Pancreas (tissue), 10 donors: ENCODE measurements around the gene ITSN1. TPM values are rescaled to one million over a fixed set of nuclear protein-coding genes. Genes with fewer than 3 reads are reported as not detected.

Experiments used
- ATAC-seq, 4 donors: fragments of 200-7000 bp; cut with Tn5 transposase; one replicate each; pipeline versions ENCODE4 v1.8.0 to v1.9.1; 2020; ENCODE audit warnings: mild to moderate bottlenecking in 4 of 4, moderate library complexity in 4 of 4
- DNase-seq, 6 donors: peaks; one replicate each; pipeline ENCODE4 v3.0.0-alpha.2; 2020
- FAIRE-seq: peaks from 2 replicates; lab custom pipeline; 2012; peaks lifted over from hg19 to GRCh38; lab: Jason Lieb, UNC
- H3K27ac ChIP-seq, 4 donors: fragments of 200-600 bp; sonication (generic); 1 replicate in 3 of 4; 2 replicates in 1 of 4; pipeline versions ENCODE4 v1.5.0 to v1.8.0; 2020
- H3K27me3 ChIP-seq, 4 donors: fragments of 200-600 bp; one replicate each; pipeline ENCODE4 v1.8.0; 2021
- H3K36me3 ChIP-seq, 3 donors: fragments of 200-600 bp; sonication (generic) in 1 of 3; one replicate each; pipeline versions ENCODE4 v1.5.0 to v1.8.0; 2020 to 2021
- H3K4me1 ChIP-seq, 3 donors: fragments of 200-600 bp; one replicate each; pipeline ENCODE4 v1.8.0; 2021
- H3K4me3 ChIP-seq, 4 donors: fragments of 200-600 bp; sonication (generic) in 2 of 4; one replicate each; pipeline versions ENCODE4 v1.5.0 to v1.8.0; 2020 to 2021
- H3K9me3 ChIP-seq, 4 donors: fragments of 200-600 bp; one replicate each; pipeline ENCODE4 v1.8.0; 2021
- CTCF ChIP-seq, 4 donors: fragments of 200-600 bp; sonication (generic) in 3 of 4; IDR thresholded peaks; one replicate each; pipeline versions ENCODE4 v1.5.0 to v1.8.0; 2021; ENCODE audit warnings: antibody characterized with exemption in 4 of 4
- WGBS, 2 donors: extraction: QIAGEN DNeasy Blood & Tissue Kit; methylation state at CpG; one replicate each; pipeline ENCODE4 v1.1.7; 2013; 5-methylcytosine and 5-hydroxymethylcytosine counted together
- intact Hi-C, 3 donors: fragments of 100-400 bp; cut with DNase I; formaldehyde crosslinking; loops; one replicate each; pipeline versions ENCODE4 v1.11.1 to v1.14.2; 2022
- polyA plus RNA-seq, 2 donors: library from polyadenylated mRNA; stranded (reverse); fragments of 200-250 nt; gene quantifications; one replicate each; pipeline ENCODE4 v1.2.3, GENCODE V29; 2013
- total RNA-seq, 6 donors: library from RNA; stranded (reverse); fragmentation: NEBNext Ultra II Directional in 4 of 6; extraction: Animal tissue kit (Norgen Biotek cat#: 25700) in 4 of 6; gene quantifications; one replicate each; pipeline versions ENCODE4 v1.2.1 to v1.2.4, GENCODE V29; 2021 to 2023
- donor health status: healthy with polysubstance abuse.
- donor health status: DM: no; HTN: no; CAD: no; lungs with moderate emphysema.
- donor health status: DM: no; HTN: no; CAD: no.
- donor health status: control.
- donor health status: control.
- donor health status: Bipolar disorder and iron deficiency.
- donor health status: DM: yes; HTN: yes; CAD: no.
- donor health status: DM: no; HTN: no; CAD: no.
- donor health status: DM: no; HTN: no; CAD: no.
- donor health status: DM: yes; HTN: yes; CAD: no.

ITSN1 gene
- total and polyA plus RNA-seq, 8 donors, result 3.5 to 19.4 (median 6.0) TPM

- DNase-seq (no peak), ATAC-seq (no peak), FAIRE-seq (no peak)
- WGBS, 2 donors, result 75 to 77% methylated on average over 4 of the region's 4 CpGs
- intact Hi-C loops, result no loop called here
- Histone ChIP-seq H3K4me3 (no peak overlapping the region), H3K9me3 (no peaks in the 10 kb centered on the region), H3K4me1 (no peaks in the 10 kb centered on the region), H3K27me3 (no peaks in the 10 kb centered on the region), H3K27ac (no peak overlapping the region), H3K36me3 (no peaks in the 10 kb centered on the region)
- TF ChIP-seq CTCF (IDR thresholded peaks at IDR 0.05), result no peak
These were observed 230.7 kb downstream of the ITSN1 start for GRCh38 chr21:33872881-33873515.

DNA sequence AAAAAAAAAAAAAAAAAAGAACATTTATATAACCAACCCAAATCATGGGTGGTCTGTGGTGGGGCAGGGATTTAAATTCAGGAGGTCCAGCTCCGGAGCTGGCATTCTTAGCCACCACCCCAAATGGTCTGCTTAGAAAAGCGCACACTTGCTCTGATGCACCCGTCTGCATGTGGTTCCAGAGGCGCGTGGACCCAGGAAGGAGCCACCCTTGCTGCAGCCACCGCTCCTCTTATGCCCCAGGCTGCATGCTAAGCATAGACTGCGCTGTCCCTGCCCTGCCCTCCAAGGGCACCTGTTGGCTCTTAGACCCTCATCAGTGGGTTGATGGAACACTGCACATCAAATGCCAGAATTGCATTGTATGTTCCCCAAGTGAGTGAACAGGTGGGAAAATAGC lies 231.9 kb downstream of the ITSN1 start:
- FAIRE-seq (no peak), DNase-seq (no peak), ATAC-seq (no peak)
- Histone ChIP-seq H3K36me3 (no peaks in the 10 kb centered on the region), H3K27ac (no peak overlapping the region), H3K4me1 (no peaks in the 10 kb centered on the region), H3K4me3 (no peak overlapping the region), H3K27me3 (no peaks in the 10 kb centered on the region), H3K9me3 (no peaks in the 10 kb centered on the region)
- 95 to 96% methylated on average over 7 of the region's 7 CpGs for WGBS, 2 donors
- no peak for TF ChIP-seq CTCF (IDR thresholded peaks at IDR 0.05)
- intact Hi-C loops, result no loop called here

DNA sequence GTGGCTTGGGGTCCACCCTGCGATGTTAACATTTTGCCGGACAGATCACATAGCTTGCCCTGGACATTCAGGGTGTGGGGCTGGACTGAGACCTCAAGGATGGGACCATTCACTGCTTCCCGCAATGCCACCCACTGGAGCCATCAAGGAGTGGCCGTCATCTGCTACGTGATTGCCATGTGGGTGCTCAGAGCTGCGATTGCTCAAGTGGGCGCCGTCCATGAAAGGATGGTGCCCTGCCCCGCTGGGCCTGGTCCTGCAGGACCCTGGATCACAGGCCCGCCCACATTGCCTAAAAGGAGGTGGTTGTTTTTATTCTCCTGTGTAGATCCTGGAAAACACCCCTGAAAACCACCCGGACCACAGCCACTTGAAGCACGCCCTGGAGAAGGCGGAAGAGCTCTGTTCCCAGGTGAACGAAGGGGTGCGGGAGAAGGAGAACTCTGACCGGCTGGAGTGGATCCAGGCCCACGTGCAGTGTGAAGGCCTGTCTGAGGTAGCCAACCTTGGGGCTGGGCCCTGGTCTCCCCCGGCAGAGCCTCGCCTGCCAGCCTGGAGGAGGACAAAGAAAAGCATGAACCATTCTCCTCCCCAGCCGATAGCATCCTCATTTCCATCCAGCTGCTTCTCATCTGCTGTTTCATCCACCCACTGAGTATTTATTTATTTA lies 232.9 kb downstream of the ITSN1 start:
- WGBS, 2 donors, result 81 to 84% methylated on average over 20 of the region's 20 CpGs
- FAIRE-seq (no peak), DNase-seq (no peak), ATAC-seq (no peak)
- no peaks in the 10 kb centered on the region for H3K4me1 ChIP-seq
- no peak for TF ChIP-seq CTCF (IDR thresholded peaks at IDR 0.05)
- H3K27me3 ChIP-seq, result no peaks in the 10 kb centered on the region
- H3K4me3 ChIP-seq, result no peak overlapping the region
- H3K9me3 ChIP-seq, result no peaks in the 10 kb centered on the region
- H3K36me3 ChIP-seq, result no peaks in the 10 kb centered on the region
- H3K27ac ChIP-seq, result no peak overlapping the region
- intact Hi-C loops, result no loop called here

- WGBS, 2 donors, result 81 to 87% methylated on average over 6 of the region's 6 CpGs
- H3K4me1 ChIP-seq, result no peaks in the 10 kb centered on the region
- H3K36me3 ChIP-seq, result no peaks in the 10 kb centered on the region
- intact Hi-C loops, result no loop called here
- H3K9me3 ChIP-seq, result no peaks in the 10 kb centered on the region
- DNase-seq (no peak), ATAC-seq (no peak), FAIRE-seq (no peak)
- TF ChIP-seq CTCF (IDR thresholded peaks at IDR 0.05), result no peak
- no peak overlapping the region for H3K27ac ChIP-seq
- H3K27me3 ChIP-seq, result no peaks in the 10 kb centered on the region
- H3K4me3 ChIP-seq, result no peak overlapping the region
These were observed 236.5 kb downstream of the ITSN1 start for GRCh38 chr21:33878824-33879223.

DNA sequence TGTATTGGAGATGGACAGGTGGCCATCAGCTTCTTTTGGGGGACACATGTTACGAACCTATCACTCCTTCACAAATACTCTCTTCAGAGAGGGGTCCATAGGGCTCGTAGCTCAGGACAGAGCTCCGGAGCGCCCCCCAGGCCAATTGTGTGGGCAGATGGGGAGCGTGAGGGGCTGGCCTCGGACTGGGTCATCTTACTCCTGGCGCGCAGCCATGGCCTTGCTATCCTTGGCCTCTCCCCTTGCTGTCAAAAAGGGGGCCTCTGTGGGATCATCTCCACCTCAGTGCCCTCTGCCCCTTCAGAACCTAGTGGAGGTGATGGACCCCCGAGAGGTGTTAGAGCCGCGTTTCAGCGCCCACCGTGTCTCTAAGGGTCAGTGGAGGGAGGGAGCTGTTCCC lies 238.3 kb downstream of the ITSN1 start:
- no peak for FAIRE-seq
- no peak for DNase-seq

More for the DNA sequence above, 238.3 kb downstream of the ITSN1 start:
- no peaks in the 10 kb centered on the region for H3K36me3 ChIP-seq
- H3K9me3 ChIP-seq, result no peaks in the 10 kb centered on the region
- no peak for TF ChIP-seq CTCF (IDR thresholded peaks at IDR 0.05)
- no peaks in the 10 kb centered on the region for H3K4me1 ChIP-seq
- no peak overlapping the region for H3K27ac ChIP-seq
- intact Hi-C loops, result no loop called here
- 69 to 87% methylated on average over 13 of the region's 13 CpGs for whole genome bisulfite sequencing, 2 donors
- ATAC-seq, result no peak
- H3K4me3 ChIP-seq, result no peak overlapping the region
- H3K27me3 ChIP-seq, result no peaks in the 10 kb centered on the region
